Fibroblast of the aortic adventitia (primary cell): Measurements from ENCODE around the gene PRR5. TPM values are rescaled to one million over a fixed set of nuclear protein-coding genes. Genes with fewer than 3 reads are reported as not detected.

Source experiments
- DNase-seq: peaks from one replicate; pipeline ENCODE4 v3.0.0-alpha.2; 2010; ENCODE audit warnings: low read depth
- H3K4me3 ChIP-seq: 2 replicates; pipeline ENCODE4 v1.5.1; 2011; ENCODE audit warnings: low read depth, mild to moderate bottlenecking, control low read depth, low read length, moderate library complexity
- total RNA-seq: library from RNA; depleted of rRNA; stranded (reverse); fragments of >200 nt; gene quantifications from 2 replicates; pipeline ENCODE4 v1.2.3, GENCODE V29; 2012; ENCODE audit warnings: low replicate concordance
- TF ChIP-seq, protein P1 (sequence below): IDR thresholded peaks from 2 replicates; pipeline ENCODE4 v1.5.1; 2011; ENCODE audit warnings: mild to moderate bottlenecking, low read length, control low read depth, inconsistent platforms; ENCODE audit not compliant: insufficient read depth

PRR5 gene
- total RNA-seq, 1 donor, result 1.8 TPM

DNA sequence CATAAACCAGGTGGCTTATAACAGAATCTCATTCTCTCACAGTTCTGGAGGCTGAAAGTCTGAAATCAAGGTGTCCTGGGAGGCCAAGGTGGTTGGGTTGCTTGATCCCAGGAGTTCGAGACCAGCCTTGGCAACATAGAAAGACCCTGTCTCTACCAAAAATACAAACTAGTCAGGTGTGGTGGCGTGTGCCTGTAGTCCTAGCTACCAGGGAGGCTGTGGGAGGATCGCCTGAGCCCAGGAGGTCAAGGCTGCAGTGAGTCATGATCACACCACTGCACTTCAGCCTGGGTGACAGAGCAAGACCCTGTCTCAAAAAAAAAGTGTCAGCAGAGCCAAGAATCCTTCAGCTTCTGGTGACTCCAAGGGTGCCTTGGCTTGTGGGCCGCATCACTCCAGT is 8.9 kb upstream of the PRR5 start:
- DNase-seq, result no peak

DNA sequence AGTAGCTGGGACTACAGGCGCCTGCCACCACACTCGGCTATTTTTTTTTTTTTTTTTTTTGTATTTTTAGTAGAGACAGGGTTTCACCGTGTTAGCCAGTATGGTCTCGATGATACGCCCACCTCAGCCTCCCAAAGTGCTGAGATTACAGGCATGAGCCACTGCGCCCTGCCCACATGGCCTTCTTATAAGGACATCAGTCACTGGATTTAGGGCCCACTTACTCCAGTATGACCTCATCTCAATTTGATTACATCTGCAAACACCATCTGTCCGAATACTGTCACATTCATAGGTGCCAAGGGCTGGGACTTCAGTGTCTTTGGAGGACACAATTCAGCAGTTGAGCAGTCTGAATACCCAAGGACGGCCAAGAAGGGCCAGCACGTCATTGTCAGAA is 8.2 kb upstream of the PRR5 start:
- no peak for DNase-seq
- TF ChIP-seq, protein P1, sequence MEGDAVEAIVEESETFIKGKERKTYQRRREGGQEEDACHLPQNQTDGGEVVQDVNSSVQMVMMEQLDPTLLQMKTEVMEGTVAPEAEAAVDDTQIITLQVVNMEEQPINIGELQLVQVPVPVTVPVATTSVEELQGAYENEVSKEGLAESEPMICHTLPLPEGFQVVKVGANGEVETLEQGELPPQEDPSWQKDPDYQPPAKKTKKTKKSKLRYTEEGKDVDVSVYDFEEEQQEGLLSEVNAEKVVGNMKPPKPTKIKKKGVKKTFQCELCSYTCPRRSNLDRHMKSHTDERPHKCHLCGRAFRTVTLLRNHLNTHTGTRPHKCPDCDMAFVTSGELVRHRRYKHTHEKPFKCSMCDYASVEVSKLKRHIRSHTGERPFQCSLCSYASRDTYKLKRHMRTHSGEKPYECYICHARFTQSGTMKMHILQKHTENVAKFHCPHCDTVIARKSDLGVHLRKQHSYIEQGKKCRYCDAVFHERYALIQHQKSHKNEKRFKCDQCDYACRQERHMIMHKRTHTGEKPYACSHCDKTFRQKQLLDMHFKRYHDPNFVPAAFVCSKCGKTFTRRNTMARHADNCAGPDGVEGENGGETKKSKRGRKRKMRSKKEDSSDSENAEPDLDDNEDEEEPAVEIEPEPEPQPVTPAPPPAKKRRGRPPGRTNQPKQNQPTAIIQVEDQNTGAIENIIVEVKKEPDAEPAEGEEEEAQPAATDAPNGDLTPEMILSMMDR, result no peak

More for the DNA sequence above, 8.9 kb upstream of the PRR5 start:
- TF ChIP-seq, protein P1, result no peak
- H3K4me3 ChIP-seq, result no peak overlapping the region

DNA sequence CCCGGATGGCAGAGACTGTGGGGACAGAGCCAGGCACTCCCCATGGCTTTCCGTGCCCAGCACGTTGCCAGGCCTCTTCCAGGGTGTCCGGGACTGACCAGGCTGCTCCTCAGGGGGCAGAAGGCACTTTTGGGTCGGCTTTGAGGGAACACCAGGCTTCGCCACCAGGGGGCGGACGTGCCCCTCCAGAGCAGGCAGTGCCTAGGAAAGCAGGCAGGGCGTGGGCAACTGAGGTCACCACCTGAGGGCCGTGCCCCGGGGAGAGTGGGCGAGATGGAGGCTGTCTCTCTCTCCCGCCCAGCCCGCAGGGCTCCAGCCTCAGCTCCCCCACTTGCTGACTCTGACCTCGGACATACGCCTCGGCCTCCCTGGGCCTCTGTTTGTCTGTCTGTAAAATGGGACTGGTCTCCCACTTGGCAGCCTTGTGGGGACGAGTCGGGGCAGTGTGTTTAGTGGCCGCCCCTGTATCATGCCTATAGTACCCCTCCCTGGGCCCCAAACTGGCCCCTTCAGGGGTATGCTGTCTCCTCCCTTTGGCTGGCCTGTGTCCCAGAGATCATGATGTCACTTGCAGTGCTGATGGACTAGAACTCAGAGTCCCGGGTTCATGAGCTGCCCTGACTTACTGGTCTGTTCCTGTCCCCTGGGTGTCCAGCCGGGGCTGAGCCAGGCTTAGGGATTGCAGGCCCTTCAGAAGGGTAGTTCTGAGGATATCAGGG is 4.4 kb upstream of the PRR5 start:
- peak; percentile 77 for DNase-seq
- H3K4me3 ChIP-seq, result no peak overlapping the region
- TF ChIP-seq, protein P1, result peak; percentile 93

More for the DNA sequence above, 8.2 kb upstream of the PRR5 start:
- no peak overlapping the region for H3K4me3 ChIP-seq

DNA sequence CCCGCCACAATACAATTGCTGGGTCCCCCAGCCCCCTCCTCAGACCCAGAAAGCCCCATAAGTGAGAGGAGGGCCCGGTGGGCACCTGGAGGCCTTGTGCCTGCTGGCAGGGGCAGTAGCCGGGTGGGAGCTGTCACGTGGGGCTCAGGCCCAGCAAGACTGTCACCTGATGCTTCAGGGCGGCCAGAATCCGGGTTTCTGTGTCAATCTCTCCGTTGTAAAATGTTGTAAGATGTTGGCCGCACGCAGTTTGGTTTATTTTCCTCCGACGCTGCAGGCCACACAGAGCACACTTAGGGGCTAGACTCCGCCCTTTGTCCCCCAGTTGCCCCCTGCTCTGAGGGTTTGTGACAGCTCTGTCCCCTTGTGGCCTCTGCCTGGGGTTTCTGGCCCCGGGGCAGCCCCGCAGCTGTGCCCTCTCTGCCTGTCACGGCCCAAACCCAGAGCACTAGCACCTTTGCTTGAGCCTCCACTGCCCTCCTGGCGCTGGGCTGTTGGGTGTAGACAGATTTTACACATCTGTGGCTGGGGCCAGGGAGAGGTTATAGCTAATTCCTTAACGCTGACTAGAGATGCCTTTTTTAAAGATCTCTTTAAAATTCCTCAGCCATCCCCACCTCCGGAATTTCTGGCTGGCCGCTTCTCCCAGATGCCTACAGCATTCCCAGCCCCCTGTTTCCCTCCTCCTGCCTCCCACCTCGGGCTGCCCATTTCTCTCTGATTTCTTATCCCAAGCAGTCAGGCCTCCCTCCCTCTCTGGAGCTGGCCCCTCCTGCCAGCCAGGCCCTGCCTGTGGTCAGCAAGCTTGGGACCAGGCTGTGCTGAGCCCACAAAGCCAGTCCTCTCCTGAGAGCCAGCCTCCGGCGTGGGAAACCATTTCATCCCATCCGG is 3.2 kb upstream of the PRR5 start:
- DNase-seq, result peak; percentile 97
- H3K4me3 ChIP-seq, result peak overlapping the region; percentile 37
- TF ChIP-seq, protein P1, result no peak

DNA sequence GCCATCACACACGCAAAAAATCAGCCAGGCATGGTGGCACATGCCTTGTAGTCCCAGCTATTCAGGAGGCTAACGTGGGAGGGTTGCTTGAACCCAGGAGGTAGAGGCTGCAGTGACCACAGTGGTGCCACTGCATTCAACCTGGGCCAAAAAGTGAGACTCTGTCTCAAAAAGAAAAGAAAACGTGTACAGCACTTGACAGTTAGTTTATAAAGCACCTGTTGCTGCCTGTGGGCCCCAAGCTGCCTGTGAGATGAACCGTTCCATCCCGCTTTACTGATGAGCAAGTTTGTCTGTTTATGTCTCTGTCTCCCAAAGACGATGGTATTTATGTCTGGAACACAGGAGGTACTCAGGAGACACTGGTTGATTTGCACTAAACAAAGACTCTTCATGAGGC is 1.5 kb upstream of the PRR5 start:
- DNase-seq, result no peak
- TF ChIP-seq, protein P1, result no peak
- H3K4me3 ChIP-seq, result no peak overlapping the region

DNA sequence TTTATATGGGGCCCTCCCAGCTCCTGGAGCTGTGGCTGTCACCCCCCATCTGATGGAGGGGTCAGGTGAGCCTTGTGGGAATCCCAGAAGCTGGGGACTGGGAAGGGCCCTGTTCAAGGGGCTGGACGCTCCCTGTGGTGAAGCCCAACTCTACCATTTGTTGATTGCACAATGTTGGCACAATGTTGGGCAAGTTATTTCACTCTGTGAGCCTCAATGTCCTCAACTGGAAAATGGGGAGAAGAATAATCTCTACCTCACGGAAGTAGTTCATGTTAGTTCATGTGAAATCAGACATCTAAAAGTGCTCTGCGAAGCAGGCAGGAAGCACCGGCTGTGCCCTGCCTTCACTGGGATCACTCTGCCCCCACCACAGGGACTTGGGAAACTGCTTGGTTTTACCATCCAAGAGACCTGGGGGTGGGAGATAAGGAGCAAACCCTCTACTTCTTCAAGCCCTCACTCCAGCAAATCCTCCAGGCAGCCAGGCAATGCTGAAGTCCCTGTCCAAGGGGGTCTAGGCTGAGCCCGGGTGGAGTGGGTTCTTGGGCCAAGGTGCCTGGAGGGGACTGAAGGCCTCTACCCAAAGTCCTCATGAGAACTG is 715 bp upstream of the PRR5 start:
- DNase-seq, result no peak
- H3K4me3 ChIP-seq, result no peak overlapping the region
- TF ChIP-seq, protein P1, result no peak
